ENCODE measurements around the gene TSPAN15. TPM values are rescaled to one million over a fixed set of nuclear protein-coding genes. Genes with fewer than 3 reads are reported as not detected.

The TSPAN15 gene
- total RNA-seq, 1 donor from 2014 or later = 49.8 TPM

GRCh38 chr10:69437321-69438259 is 13.7 kb upstream of the TSPAN15 start:
- TF ChIP-seq CTCF (IDR thresholded peaks at IDR 0.05; ENCODE audit: partially characterized antibody, unreplicated experiment) = no peak
- Mint-ChIP-seq H3K4me1 (ENCODE audit: low read depth, unreplicated experiment) (peaks cover 37% of the 10 kb centered on the region), H3K36me3 (ENCODE audit: unreplicated experiment) (peaks cover 12% of the 10 kb centered on the region), H3K9me3 (ENCODE audit: unreplicated experiment) (peaks cover 3% of the 10 kb centered on the region), H3K27me3 (ENCODE audit: unreplicated experiment) (peaks cover 2% of the 10 kb centered on the region), H3K4me3 (ENCODE audit: unreplicated experiment) (no peak overlapping the region), H3K27ac (ENCODE audit: unreplicated experiment) (no peak overlapping the region)
- DNase-seq = no peak

DNA sequence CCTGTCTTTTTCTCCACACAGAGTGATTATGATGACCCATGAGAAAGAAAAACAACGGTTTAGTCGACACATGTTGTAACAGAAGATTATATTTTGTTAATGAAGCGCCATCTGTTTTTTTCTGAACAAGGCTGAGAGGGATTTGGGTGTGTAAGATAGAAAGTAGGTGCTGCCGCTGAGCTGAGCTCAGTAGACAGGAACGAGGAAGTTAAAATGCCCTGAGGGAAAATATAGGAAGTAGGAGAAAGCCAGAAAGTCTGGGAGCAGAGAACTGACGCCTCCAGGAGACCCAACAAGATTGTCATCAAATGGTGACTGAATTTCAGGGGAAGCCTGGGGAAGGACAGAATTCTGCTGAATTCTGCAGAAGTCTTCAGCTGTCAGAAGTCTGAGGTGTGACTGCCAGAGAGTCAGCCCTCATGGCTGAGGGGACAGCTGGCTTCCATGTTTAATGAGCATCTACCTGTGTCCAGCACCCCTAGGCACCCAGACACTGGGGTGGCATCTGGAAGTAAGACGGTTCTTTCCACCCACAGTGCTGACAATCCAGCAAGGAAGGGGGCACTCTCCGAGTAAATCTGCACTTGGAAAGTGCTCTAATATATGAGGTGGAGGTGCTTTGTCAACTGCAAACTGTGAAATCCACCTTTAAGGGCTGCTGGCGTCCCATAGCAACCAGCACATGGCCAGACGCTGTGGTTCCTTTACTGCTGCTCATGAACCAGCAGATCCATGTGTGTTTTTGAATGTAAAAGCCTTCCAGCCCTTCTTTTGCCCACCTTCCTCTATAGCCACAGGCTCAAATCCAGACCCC is 12.5 kb upstream of the TSPAN15 start:
- H3K27me3 Mint-ChIP-seq (ENCODE audit: unreplicated experiment) = peaks cover 2% of the 10 kb centered on the region
- H3K36me3 Mint-ChIP-seq (ENCODE audit: unreplicated experiment) = peaks cover 12% of the 10 kb centered on the region
- TF ChIP-seq CTCF (IDR thresholded peaks at IDR 0.05; ENCODE audit: partially characterized antibody, unreplicated experiment) = no peak
- no peak overlapping the region for H3K27ac Mint-ChIP-seq (ENCODE audit: unreplicated experiment)
- H3K4me1 Mint-ChIP-seq (ENCODE audit: low read depth, unreplicated experiment) = peaks cover 37% of the 10 kb centered on the region
- peaks cover 3% of the 10 kb centered on the region for H3K9me3 Mint-ChIP-seq (ENCODE audit: unreplicated experiment)
- no peak for DNase-seq
- no peak overlapping the region for H3K4me3 Mint-ChIP-seq (ENCODE audit: unreplicated experiment)

GRCh38 chr10:69439350-69439739 is 11.9 kb upstream of the TSPAN15 start:
- Mint-ChIP-seq H3K4me3 (ENCODE audit: unreplicated experiment) (no peak overlapping the region), H3K27ac (ENCODE audit: unreplicated experiment) (peak overlapping the region; percentile 43), H3K36me3 (ENCODE audit: unreplicated experiment) (peaks cover 7% of the 10 kb centered on the region), H3K9me3 (ENCODE audit: unreplicated experiment) (peaks cover 4% of the 10 kb centered on the region), H3K27me3 (ENCODE audit: unreplicated experiment) (peaks cover 2% of the 10 kb centered on the region), H3K4me1 (ENCODE audit: low read depth, unreplicated experiment) (peaks cover 37% of the 10 kb centered on the region)
- DNase-seq = no peak
- TF ChIP-seq CTCF (IDR thresholded peaks at IDR 0.05; ENCODE audit: partially characterized antibody, unreplicated experiment) = no peak

- Mint-ChIP-seq H3K4me3 (ENCODE audit: unreplicated experiment) (no peak overlapping the region), H3K27ac (ENCODE audit: unreplicated experiment) (no peak overlapping the region), H3K36me3 (ENCODE audit: unreplicated experiment) (peaks cover 5% of the 10 kb centered on the region), H3K9me3 (ENCODE audit: unreplicated experiment) (peaks cover 4% of the 10 kb centered on the region), H3K27me3 (ENCODE audit: unreplicated experiment) (peaks cover under 1% of the 10 kb centered on the region), H3K4me1 (ENCODE audit: low read depth, unreplicated experiment) (peaks cover 37% of the 10 kb centered on the region)
- DNase-seq = no peak
- TF ChIP-seq CTCF (IDR thresholded peaks at IDR 0.05; ENCODE audit: partially characterized antibody, unreplicated experiment) = no peak
These were observed 11.3 kb upstream of the TSPAN15 start for GRCh38 chr10:69439813-69440506.
